Measurements from ENCODE around the gene RALY.

DNA sequence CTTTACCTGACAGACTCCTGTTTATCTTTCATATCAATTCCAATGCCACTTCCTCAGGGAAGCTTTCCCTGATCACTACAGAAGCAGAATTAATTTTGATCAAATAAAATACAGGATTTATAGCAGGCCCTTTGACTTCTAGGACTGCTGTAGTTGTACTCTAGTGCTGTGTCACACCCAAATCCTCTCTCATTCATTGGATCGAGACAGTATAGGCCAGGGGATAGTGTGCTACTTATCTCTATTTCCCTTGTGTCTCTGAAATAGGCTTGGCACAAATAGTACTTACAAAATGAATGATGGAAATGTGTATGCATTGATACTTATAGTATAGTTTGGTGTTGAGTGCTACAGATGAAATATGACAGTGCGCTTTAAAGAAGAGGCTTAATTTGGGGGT lies 19.8 kb downstream of the RALY start:
- TF ChIP-seq, protein P1, sequence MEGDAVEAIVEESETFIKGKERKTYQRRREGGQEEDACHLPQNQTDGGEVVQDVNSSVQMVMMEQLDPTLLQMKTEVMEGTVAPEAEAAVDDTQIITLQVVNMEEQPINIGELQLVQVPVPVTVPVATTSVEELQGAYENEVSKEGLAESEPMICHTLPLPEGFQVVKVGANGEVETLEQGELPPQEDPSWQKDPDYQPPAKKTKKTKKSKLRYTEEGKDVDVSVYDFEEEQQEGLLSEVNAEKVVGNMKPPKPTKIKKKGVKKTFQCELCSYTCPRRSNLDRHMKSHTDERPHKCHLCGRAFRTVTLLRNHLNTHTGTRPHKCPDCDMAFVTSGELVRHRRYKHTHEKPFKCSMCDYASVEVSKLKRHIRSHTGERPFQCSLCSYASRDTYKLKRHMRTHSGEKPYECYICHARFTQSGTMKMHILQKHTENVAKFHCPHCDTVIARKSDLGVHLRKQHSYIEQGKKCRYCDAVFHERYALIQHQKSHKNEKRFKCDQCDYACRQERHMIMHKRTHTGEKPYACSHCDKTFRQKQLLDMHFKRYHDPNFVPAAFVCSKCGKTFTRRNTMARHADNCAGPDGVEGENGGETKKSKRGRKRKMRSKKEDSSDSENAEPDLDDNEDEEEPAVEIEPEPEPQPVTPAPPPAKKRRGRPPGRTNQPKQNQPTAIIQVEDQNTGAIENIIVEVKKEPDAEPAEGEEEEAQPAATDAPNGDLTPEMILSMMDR (IDR thresholded peaks at IDR 0.05; ENCODE audit: low read depth, low read length, poor library complexity, severe bottlenecking): no peak
- TF ChIP-seq EZH2phosphoT487 (IDR thresholded peaks at IDR 0.05; ENCODE audit: borderline replicate concordance, low read length): no peak

Data from DOHH2 (cell line).